ENCODE measurements around the gene FAM83G.

Gene FAM83G

GRCh38 chr17:18950944-18951905, 53.3 kb downstream of the FAM83G start:
- CTCF ChIA-PET, result interaction anchor here (1.6 kb wide), 1 partner anchor 10 kb away, joined by 12 read pairs; no protein-coding TSS in a partner anchor
- no peak for TF ChIP-seq CTCF (IDR thresholded peaks at IDR 0.05; ENCODE audit: control extremely low read depth, extremely low read depth, low read depth, missing control alignments)
- POLR2A ChIA-PET, result no interaction called here
- no peak for DNase-seq (ENCODE audit: extremely low spot score)

GRCh38 chr17:18950346-18950745, 54.2 kb downstream of the FAM83G start:
- no peak for TF ChIP-seq CTCF (IDR thresholded peaks at IDR 0.05; ENCODE audit: control extremely low read depth, extremely low read depth, low read depth, missing control alignments)
- DNase-seq (ENCODE audit: extremely low spot score), result no peak
- ChIA-PET POLR2A (no interaction called here), CTCF (interaction anchor here (3.0 kb wide), 1 partner anchor 11 kb away, joined by 25 read pairs; no protein-coding TSS in a partner anchor)

- no peak for DNase-seq (ENCODE audit: extremely low spot score)
- CTCF ChIA-PET, result interaction anchor here (3.0 kb wide), 1 partner anchor 12 kb away, joined by 25 read pairs; no protein-coding TSS in a partner anchor
- no peak for TF ChIP-seq CTCF (IDR thresholded peaks at IDR 0.05; ENCODE audit: control extremely low read depth, extremely low read depth, low read depth, missing control alignments)
- POLR2A ChIA-PET, result no interaction called here
These were observed 55.0 kb downstream of the FAM83G start for GRCh38 chr17:18949566-18949965.

- CTCF ChIA-PET, result interaction anchor here (3.0 kb wide), 1 partner anchor 13 kb away, joined by 25 read pairs; no protein-coding TSS in a partner anchor
- POLR2A ChIA-PET, result interaction anchor here (0.6 kb wide), 2 partner anchors 10 to 156 kb away, joined by 3 read pairs; no protein-coding TSS in a partner anchor
- no peak for TF ChIP-seq CTCF (IDR thresholded peaks at IDR 0.05; ENCODE audit: control extremely low read depth, extremely low read depth, low read depth, missing control alignments)
- DNase-seq (ENCODE audit: extremely low spot score), result no peak
These were observed 56.0 kb downstream of the FAM83G start for GRCh38 chr17:18948476-18949006.

- TF ChIP-seq CTCF (IDR thresholded peaks at IDR 0.05; ENCODE audit: control extremely low read depth, extremely low read depth, low read depth, missing control alignments), result no peak
- ChIA-PET CTCF (interaction anchor here (3.0 kb wide), 1 partner anchor 14 kb away, joined by 25 read pairs; no protein-coding TSS in a partner anchor), POLR2A (interaction anchor here (0.6 kb wide), 2 partner anchors 11 to 155 kb away, joined by 3 read pairs; no protein-coding TSS in a partner anchor)
- DNase-seq (ENCODE audit: extremely low spot score), result no peak
These were observed 56.7 kb downstream of the FAM83G start for GRCh38 chr17:18947866-18948265.

- ChIA-PET POLR2A (no interaction called here), CTCF (interaction anchor here (1.3 to 1.6 kb wide), 3 partner anchors 8 to 14 kb away, joined by 3 to 5 read pairs (median 4); no protein-coding TSS in a partner anchor)
- no peak for DNase-seq (ENCODE audit: extremely low spot score)
- TF ChIP-seq CTCF (IDR thresholded peaks at IDR 0.05; ENCODE audit: control extremely low read depth, extremely low read depth, low read depth, missing control alignments), result no peak
These were observed 58.0 kb downstream of the FAM83G start for GRCh38 chr17:18946536-18946935.
